Effector CD4-positive, alpha-beta T cell (primary cell): Measurements from ENCODE around the gene THOC6.

Experiments
- DNase-seq: peaks from one replicate; pipeline ENCODE4 v3.0.0-alpha.2; 2020

THOC6 gene

DNA sequence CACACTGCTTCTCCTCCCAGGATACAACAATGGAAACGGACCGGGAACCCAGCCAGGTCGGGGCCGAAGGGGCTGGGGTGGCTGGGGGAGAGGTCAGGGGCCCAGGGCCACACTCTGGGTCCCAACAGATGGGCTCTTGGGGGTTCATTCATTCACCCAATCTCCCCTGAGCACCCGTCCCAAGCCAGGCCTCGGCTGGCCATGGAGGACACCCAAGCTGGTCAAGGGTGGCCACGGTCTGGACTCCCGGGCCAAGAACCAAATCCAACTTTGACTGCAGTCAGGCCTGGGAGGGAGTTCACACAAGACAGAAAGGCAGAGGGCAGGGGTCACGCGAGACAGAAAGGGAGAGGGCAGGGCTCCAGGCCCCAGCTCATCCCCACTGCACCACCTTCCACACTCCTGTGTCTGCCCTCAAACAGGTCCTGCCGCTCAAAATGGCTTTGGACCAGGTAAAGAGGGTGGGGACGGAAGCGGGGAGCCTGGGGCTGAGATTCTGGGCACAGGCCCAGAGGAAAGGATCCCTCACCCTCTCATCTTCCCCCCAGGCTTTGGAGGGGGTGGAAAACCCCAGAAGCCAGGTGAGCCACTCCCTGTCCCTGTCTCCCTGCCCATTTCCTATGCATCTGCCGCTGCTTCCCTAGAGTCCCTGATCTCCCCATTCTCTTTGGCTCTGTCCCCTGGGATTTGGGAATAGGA, 31.3 kb upstream of the THOC6 start:
- no peak for DNase-seq

GRCh38 chr16:2996298-2996697, 27.5 kb upstream of the THOC6 start:
- no peak for DNase-seq

DNA sequence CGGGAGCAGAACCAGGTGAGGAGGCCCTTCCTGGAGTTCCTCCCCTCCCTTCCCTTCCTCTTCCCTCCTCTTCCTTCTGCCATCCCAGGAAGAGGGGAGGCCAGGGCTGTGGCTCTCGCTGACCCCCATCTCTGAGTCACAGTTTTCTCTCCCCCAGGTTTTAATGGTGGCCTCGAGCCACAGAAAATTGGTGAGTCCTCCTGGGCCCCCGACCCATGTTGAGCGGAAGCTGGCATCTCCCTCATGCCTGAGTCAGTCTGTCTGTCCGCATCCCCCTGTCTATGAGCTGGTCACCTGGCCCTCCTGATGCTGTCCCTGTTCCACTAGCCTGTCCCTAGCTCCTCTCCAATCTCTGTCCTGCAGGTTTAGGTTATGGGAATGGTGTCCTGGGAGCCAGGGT, 23.9 kb upstream of the THOC6 start:
- DNase-seq, result no peak

GRCh38 chr16:3000540-3000939, 23.3 kb upstream of the THOC6 start:
- DNase-seq, result no peak

DNA sequence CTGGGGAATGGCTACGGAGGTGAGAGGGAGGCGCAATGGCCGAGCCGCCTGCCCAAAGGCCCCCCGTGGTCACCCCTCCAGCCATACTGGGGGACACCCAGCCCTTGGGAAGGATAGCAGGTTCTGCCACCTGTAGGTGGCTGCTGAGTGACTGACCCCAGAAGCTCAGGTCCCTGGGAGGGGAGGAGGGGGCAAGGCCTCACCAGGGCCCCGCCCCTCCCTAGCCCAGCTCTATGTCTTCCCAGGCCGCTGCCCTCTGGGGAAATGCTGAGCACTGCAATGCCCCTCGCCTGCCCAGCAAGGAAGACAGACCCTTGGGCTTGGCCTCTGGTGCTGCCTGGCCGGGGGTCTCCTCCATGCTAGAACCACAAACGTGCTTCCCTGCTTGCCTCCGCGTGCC, 22.5 kb upstream of the THOC6 start:
- DNase-seq, result no peak

GRCh38 chr16:3003582-3004270, 20.1 kb upstream of the THOC6 start:
- DNase-seq, result peak; percentile 94

DNA sequence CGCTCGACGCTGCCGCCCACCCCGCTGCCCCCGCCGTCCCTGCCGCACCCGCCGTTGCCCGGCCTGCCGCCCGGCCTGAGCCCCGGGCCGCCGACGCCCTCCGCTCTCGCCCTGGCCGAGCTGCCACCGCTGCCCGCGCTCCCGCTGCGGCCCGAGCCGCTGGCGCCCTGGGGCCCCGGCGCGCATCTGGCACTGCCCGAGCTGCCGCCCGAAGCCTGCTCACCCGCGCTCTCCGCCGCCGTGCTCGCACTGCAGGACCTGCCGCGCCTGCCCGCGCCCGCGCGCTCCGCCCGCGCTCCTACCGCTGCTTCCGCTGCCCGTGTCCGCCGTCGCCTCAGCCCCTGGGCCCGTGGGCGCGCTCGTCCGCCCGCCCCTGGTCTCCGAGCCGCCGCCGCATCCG, 19.5 kb upstream of the THOC6 start:
- no peak for DNase-seq

GRCh38 chr16:3004781-3005284, 19.0 kb upstream of the THOC6 start:
- no peak for DNase-seq

DNA sequence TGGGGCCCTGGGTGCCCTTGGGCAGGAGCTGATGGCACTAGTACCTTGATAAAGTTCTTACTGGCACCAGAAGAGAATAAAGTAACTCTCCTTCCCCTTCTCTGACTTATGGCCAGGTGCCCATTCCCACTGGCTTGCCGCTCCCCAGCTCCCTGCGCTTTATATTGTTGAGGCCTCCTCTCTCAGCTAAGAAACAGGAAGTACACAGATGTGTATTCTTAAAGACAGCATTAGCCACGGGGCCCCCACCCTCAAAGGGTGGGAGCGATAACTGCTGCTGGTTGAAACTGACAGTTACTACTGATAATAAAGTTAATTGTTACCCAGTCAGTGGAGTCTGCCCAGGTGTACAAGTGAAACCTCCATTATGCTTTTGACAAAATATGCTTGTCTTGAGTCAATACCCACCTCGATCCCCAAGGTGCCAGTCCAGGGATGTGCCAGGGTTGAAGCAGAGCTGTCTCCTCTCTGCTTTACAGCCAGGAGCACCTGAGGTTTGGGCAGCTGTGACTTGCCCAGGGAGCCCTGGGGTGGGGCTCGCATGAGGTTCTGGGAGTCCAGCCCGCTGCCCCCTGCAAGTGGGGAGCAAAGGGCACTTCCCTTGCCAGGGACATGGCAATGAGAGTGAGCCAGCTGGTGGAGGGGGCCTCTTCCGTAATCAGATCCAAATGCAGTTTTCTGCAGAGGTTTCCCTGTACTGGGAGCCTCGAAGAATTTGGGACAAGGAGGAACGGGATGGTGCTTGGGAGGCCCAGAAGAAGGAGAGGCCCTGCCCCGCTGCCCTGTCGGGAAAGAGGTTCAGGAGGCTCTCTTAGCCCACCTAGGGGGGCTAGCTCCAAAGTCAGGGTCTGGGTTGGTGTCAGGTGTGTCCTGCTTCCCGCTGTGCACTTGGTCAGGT, 16.5 kb upstream of the THOC6 start:
- no peak for DNase-seq

DNA sequence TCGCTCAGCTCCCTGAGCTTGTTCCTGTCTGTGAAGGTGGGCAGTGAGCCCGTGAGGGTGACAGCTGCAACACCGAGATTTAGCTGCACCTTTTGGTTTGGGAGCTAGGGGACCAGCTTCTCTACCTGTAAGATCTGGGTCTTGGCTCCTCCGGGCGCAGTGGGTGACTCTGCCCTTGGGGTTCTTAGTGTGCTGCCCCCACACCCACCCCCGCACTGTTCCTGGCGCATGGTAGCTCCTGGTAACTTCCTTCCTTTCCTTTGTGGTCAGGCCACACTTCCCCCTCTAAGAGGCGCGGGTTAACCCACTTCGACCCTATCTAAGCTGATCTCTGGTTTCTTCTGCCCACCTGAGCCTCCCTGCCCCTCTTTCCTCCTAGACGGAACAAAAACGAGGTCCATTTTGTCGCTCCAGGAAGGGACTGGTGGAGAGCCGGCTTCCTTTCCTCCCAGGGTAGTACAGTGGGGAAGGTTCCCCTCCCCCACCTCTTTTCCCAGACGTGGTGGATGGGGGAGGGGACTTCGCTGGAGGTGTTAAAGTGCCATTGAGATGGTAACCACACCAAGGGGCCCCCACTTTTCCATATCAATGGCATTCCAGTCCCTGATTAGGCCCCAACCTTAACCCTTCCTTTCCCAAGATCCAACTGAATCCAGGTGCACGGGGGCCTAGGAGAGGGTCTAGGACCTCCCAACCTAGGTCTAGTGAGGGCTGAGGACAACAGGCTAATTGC, 15.7 kb upstream of the THOC6 start:
- no peak for DNase-seq

DNA sequence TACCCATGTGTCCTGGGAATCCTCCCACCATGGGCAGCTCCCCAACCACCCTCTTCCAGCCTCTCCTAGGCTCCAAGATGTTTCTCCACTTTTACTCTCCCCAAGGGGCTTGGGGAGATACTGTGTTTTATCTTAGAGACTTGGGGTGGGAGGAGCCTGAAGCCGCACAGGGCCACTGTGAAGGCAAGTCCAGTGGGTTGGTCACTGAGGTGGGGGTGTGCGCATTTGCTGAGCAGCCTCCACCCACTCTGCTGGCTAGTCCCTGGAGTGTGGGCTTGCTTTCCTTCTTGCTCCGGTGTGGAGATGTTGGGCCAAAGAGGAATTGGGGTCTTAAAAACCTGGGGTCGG, 15.2 kb upstream of the THOC6 start:
- no peak for DNase-seq

DNA sequence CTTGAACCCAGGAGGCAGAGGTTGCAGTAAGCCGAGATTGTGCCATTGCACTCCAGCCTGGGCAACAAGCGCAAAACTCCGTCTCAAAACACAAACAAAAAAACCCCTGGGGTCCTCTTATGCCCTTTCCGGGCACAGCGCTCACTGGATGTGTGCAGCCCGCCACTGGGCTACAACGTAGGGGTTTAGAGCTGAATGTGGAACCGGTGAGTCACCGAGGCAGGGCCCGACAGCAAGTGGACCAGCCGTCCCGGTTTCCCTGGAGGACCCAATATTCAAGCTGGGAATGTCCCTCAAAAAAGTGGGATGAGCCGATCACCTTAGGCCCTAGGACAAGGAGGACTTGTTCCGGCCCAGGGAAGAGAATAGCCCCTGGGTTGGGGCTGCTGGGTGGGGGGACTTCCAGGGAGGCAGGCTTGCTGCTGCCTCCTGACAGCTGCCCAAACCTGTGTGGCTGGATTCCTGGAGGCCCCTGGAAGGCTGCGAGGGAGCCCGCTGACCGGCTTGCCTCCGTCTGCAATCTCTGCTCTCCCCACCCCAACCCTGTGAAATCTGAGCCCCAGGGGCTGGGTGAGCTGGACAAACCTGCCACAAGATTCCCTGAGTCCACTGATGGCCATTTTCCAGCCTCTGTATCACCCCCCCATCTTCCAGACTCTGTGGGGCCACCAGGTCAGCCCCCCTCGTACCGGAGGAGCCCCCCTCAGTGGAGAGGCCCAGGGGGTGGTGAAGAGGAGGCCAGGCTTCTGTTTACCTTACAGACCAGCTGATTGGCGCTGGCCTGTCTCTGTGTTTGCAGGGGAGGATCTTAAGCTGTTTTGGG, 14.1 kb upstream of the THOC6 start:
- DNase-seq, result no peak

DNA sequence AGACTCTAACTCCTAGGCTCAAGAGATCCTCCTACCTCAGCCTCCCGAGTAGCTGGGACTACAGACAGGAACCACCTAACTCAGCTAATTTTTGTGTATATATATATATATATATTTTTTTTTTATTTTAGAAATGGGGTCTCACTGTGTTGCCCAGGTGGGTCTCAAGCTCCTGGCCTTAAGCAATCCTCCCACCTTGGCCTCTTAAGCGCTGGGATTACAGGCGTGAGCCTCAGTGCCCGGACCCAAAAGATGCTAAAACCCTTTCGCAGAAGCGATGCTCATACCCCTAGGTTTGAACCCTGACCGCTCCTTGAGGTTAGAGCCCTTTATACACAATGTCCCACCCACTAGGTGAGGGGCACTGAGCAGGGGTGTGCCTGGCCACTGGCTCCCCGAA, 13.3 kb upstream of the THOC6 start:
- no peak for DNase-seq

DNA sequence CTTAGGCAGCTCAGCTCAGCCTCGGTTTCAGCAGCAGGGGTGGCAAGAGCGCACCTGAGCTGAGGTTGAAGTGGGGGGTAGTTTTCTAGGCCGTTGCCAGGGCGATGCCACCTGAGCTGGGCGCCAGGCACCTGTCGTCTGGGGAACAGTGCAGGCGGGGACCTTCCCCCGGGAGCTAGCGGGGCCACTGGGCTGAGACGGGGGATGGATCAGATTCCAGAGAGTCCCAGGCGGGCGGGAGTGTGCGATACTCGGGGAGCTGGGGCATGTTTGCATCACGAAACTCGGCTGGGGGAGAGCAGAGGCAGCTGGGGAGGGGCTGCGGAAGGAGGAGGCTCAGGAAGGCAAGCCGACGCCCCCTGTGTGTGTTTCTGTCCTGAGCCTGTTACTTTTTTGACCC, 11.6 kb upstream of the THOC6 start:
- DNase-seq, result no peak

DNA sequence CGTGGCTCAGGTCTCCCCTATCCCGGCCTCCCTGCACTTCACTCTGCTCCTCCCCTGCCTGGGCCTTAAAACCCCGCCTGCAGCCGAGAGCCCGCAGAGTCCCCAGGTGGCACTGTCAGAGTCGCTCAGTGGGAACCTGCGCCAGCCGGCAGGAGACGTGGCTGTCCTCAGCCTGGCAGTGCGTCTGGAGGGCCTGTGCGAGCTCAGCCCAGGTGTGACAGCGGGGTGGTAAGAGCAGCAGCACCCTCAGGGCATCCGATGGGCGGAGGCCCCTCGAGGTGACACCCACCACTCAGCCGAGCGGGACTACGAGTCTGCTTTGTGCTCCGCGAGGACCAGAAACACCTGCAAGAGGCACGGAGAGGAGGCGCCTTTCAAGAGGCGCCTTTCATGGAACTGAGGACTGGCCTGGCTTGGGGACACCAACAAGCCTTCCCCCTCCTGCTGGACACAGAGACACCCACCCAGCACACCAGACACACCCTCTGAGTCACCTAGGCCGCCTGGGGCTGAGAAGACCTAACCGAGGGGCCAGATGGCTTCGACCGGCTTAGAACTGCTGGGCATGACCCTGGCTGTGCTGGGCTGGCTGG, 10.9 kb upstream of the THOC6 start, which contains the start of gene CLDN9:
CLDN9 (plus strand) TSS at position 96 of the 593 bp plus-strand sequence; CDS start at position 536, 440 bp downstream.
- no peak for DNase-seq

GRCh38 chr16:3013491-3013951, 10.3 kb upstream of the THOC6 start:
- no peak for DNase-seq

GRCh38 chr16:3013998-3014690, 9.7 kb upstream of the THOC6 start:
- no peak for DNase-seq

DNA sequence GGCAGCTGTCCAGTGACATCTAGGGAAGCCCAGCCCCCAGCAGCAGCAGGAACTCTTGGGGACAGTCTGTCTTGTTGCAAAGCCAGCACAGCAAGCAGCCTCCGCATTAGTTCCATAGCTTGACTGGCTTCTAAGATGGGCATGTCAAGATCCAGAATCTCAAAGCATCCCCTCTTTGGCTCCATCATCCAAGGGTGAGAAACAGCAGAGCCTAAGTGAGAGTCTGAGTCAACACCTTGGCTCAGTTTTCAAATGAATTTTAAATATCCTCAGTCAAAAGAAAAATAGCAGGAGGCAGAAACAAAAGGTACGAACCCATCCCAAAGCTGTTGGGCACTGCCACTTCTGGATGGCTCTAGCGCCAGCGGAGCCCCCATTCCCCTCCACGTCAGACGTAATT, 8.9 kb upstream of the THOC6 start:
- DNase-seq, result no peak

DNA sequence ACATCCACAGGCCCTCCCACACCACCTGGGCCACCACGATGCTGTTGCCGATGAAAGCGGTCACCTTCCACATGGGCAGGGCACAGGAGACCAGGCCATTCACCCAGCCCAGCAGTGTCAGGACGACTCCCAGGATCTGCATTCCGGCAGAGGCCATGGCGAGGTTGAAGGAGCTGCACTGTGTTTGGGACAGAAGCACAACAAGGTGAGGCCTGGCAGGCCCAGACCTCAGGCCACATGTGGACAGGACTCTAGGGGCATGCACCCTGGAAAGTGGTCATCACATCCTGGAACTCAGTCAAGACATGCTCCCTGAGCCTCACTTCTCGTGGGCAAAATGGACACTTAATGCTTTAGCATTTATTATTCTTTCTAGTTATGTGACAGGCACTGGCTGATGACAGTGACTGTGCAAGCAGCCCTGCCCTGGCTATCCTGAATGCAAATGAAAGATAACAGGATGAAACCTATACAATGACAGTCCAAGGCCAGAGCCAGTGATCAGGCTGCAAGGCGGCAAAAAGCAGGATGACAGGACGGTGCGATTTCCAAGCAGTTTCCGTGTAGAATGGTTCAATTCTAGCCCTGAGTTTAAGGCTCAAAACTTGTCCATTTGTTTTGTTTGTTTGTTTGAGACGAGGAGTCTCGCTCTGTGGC, 7.8 kb upstream of the THOC6 start:
- no peak for DNase-seq

- DNase-seq, result no peak
Observed at GRCh38 chr16:3017344-3017743, 6.5 kb upstream of the THOC6 start.
